Colonic mucosa (tissue), 4 donors: ENCODE results near the gene IL10RB. TPM values are rescaled to one million over a fixed set of nuclear protein-coding genes. Genes with fewer than 3 reads are reported as not detected.

ENCODE experiments used
- DNase-seq: peaks from one replicate; pipeline ENCODE4 v3.0.0-alpha.2; 2020
- H3K27ac ChIP-seq: fragments of 200-600 bp; one replicate; pipeline ENCODE4 v1.8.0; 2021
- H3K27me3 ChIP-seq: fragments of 200-600 bp; one replicate; pipeline ENCODE4 v1.8.0; 2021
- H3K36me3 ChIP-seq: fragments of 200-600 bp; one replicate; pipeline ENCODE4 v1.8.0; 2021
- H3K4me1 ChIP-seq: fragments of 200-600 bp; one replicate; pipeline ENCODE4 v1.8.0; 2021; ENCODE audit warnings: mild to moderate bottlenecking
- H3K4me3 ChIP-seq: fragments of 200-600 bp; one replicate; pipeline ENCODE4 v1.8.0; 2021
- H3K9ac ChIP-seq, 2 donors: one replicate each; pipeline ENCODE4 v1.7.0; 2013; ENCODE audit warnings: control low read depth in 2 of 2, low read depth in 2 of 2, low read length in 2 of 2
- H3K9me3 ChIP-seq: fragments of 200-600 bp; one replicate; pipeline ENCODE4 v1.8.0; 2021
- CTCF ChIP-seq: fragments of 200-600 bp; IDR thresholded peaks from one replicate; pipeline ENCODE4 v1.8.0; 2022; ENCODE audit warnings: antibody characterized with exemption, mild to moderate bottlenecking
- intact Hi-C: fragments of 100-400 bp; cut with DNase I; formaldehyde crosslinking; loops from one replicate; pipeline ENCODE4 v1.14.1; 2022
- total RNA-seq, 2 donors: library from RNA; stranded (reverse); fragmentation: NEBNext Ultra II Directional in 1 of 2; extraction: Animal tissue kit (Norgen Biotek cat#: 25700) in 1 of 2; gene quantifications; one replicate each; pipeline ENCODE4 v1.2.1, GENCODE V29; 2021
- donor health status: healthy.
- donor health status: DM: no; HTN: no; CAD: no.
- donor health status: DM: no; HTN: no; CAD: no.

Gene IL10RB
- total RNA-seq, 2 donors from 2014 or later = 48.0 to 86.3 TPM

- Histone ChIP-seq H3K9me3 (no peaks in the 10 kb centered on the region), H3K4me3 (no peak overlapping the region), H3K27me3 (no peaks in the 10 kb centered on the region), H3K27ac (no peak overlapping the region), H3K9ac (no peak overlapping the region), H3K4me1 (peaks cover 7% of the 10 kb centered on the region), H3K36me3 (peaks cover 5% of the 10 kb centered on the region)
- no peak for DNase-seq
- no peak for TF ChIP-seq CTCF
- intact Hi-C loops = no loop called here
These were observed 23.1 kb downstream of the IL10RB start for GRCh38 chr21:33289199-33289819.

- Histone ChIP-seq H3K27me3 (no peaks in the 10 kb centered on the region), H3K9ac (no peak overlapping the region), H3K4me1 (peaks cover 7% of the 10 kb centered on the region), H3K27ac (no peak overlapping the region), H3K9me3 (no peaks in the 10 kb centered on the region), H3K4me3 (no peak overlapping the region), H3K36me3 (peaks cover 5% of the 10 kb centered on the region)
- peak; percentile 59 for DNase-seq
- no peak for TF ChIP-seq CTCF
- intact Hi-C loops = no loop called here
These were observed 24.3 kb downstream of the IL10RB start for GRCh38 chr21:33290441-33290840.

GRCh38 chr21:33291686-33292085 is 25.5 kb downstream of the IL10RB start:
- no peaks in the 10 kb centered on the region for H3K27me3 ChIP-seq
- H3K9ac ChIP-seq = no peak overlapping the region
- H3K4me3 ChIP-seq = no peak overlapping the region
- no peaks in the 10 kb centered on the region for H3K9me3 ChIP-seq
- H3K27ac ChIP-seq = no peak overlapping the region
- peaks cover under 1% of the 10 kb centered on the region for H3K4me1 ChIP-seq
- DNase-seq = no peak
- TF ChIP-seq CTCF = no peak
- intact Hi-C loops = no loop called here
- H3K36me3 ChIP-seq = peaks cover 5% of the 10 kb centered on the region

GRCh38 chr21:33292724-33293123 is 26.6 kb downstream of the IL10RB start:
- Histone ChIP-seq H3K36me3 (peaks cover 5% of the 10 kb centered on the region), H3K27ac (no peak overlapping the region), H3K4me1 (no peaks in the 10 kb centered on the region), H3K9ac (no peak overlapping the region), H3K9me3 (no peaks in the 10 kb centered on the region), H3K27me3 (no peaks in the 10 kb centered on the region), H3K4me3 (no peak overlapping the region)
- intact Hi-C loops = no loop called here
- no peak for TF ChIP-seq CTCF
- DNase-seq = no peak

GRCh38 chr21:33293136-33293535 is 27.0 kb downstream of the IL10RB start:
- Histone ChIP-seq H3K27ac (no peak overlapping the region), H3K9me3 (no peaks in the 10 kb centered on the region), H3K4me3 (no peak overlapping the region), H3K36me3 (peaks cover 5% of the 10 kb centered on the region), H3K9ac (no peak overlapping the region), H3K4me1 (no peaks in the 10 kb centered on the region), H3K27me3 (no peaks in the 10 kb centered on the region)
- no peak for DNase-seq
- no peak for TF ChIP-seq CTCF
- intact Hi-C loops = no loop called here
